CD4-positive, alpha-beta T cell (primary cell): ENCODE measurements around the gene PRKCA. TPM values are rescaled to one million over a fixed set of nuclear protein-coding genes. Genes with fewer than 3 reads are reported as not detected.
"Not testable (repeated sequence)": the region's sequence is repeated elsewhere in the genome, so short reads cannot be mapped to it uniquely, and the experiment has no call there.

Experiments
- ATAC-seq: fragments of 200-7000 bp; cut with Tn5 transposase; one replicate; pipeline ENCODE4 v1.10.0; 2022; ENCODE audit warnings: mild to moderate bottlenecking; ENCODE audit not compliant: poor library complexity
- CTCF ChIA-PET: fragments of 350-600 bp; sonication (Branson Sonifier 250); formaldehyde crosslinking; loops from one replicate; lab custom pipeline; 2021; ENCODE audit warnings: antibody characterized with exemption, inconsistent platforms; lab: Charles Lee
- POLR2A ChIA-PET: fragments of 350-600 bp; sonication (Branson Sonifier 250); formaldehyde crosslinking; loops from one replicate; lab custom pipeline; 2021; ENCODE audit warnings: antibody characterized with exemption, inconsistent platforms; lab: Charles Lee
- DNase-seq, 14 experiments: peaks; one replicate each; pipeline ENCODE4 v3.0.0-alpha.2; 2013 to 2020; ENCODE audit warnings: mixed read lengths in 2 of 14
- H3K27ac ChIP-seq, 2 donors: one replicate each; pipeline versions ENCODE4 v1.5.1 to v1.7.0; 2013; ENCODE audit warnings: low read length in 2 of 2, low read depth in 1 of 2, mild to moderate bottlenecking in 1 of 2
- H3K27me3 ChIP-seq, 2 experiments: 1 replicate in 1 of 2; 2 replicates in 1 of 2; pipeline versions ENCODE4 v1.6.1 to v1.7.0; 2013; ENCODE audit warnings: low read length in 2 of 2, control low read depth in 1 of 2, mild to moderate bottlenecking in 1 of 2, moderate library complexity in 1 of 2; ENCODE audit not compliant: insufficient read depth in 2 of 2, control insufficient read depth in 1 of 2
- H3K36me3 ChIP-seq: one replicate; pipeline ENCODE4 v1.6.1; 2013; ENCODE audit warnings: low read length, control low read depth; ENCODE audit not compliant: insufficient read depth
- H3K4me1 ChIP-seq: one replicate; pipeline ENCODE4 v1.6.1; 2013; ENCODE audit warnings: low read length, control low read depth; ENCODE audit not compliant: insufficient read depth
- H3K4me3 ChIP-seq: one replicate; pipeline ENCODE4 v1.5.1; 2013; ENCODE audit warnings: mild to moderate bottlenecking, low read length, moderate library complexity
- H3K9me3 ChIP-seq, 2 experiments: 1 replicate in 1 of 2; 2 replicates in 1 of 2; pipeline versions ENCODE4 v1.6.1 to v1.7.0; 2013; ENCODE audit warnings: low read length in 2 of 2, mild to moderate bottlenecking in 2 of 2, control low read depth in 1 of 2, moderate library complexity in 1 of 2; ENCODE audit not compliant: control insufficient read depth in 1 of 2, insufficient read depth in 1 of 2
- H3K27ac Mint-ChIP-seq: one replicate; pipeline ENCODE4 v1.8.0; 2020; ENCODE audit warnings: mixed read lengths
- H3K27me3 Mint-ChIP-seq: one replicate; pipeline ENCODE4 v1.8.0; 2021; ENCODE audit warnings: mixed read lengths
- H3K36me3 Mint-ChIP-seq: one replicate; pipeline ENCODE4 v1.8.0; 2021; ENCODE audit warnings: low read depth, mixed read lengths
- H3K4me1 Mint-ChIP-seq: one replicate; pipeline ENCODE4 v1.8.0; 2021; ENCODE audit warnings: low read depth, mixed read lengths
- H3K4me3 Mint-ChIP-seq: one replicate; pipeline ENCODE4 v1.8.0; 2020; ENCODE audit warnings: mild to moderate bottlenecking, mixed read lengths
- H3K9me3 Mint-ChIP-seq: one replicate; pipeline ENCODE4 v1.8.0; 2020; ENCODE audit warnings: mixed read lengths
- intact Hi-C, 2 experiments: fragments of 100-400 bp; cut with DNase I in 1 of 2; cut with micrococcal nuclease in 1 of 2; formaldehyde crosslinking; loops; one replicate each; pipeline versions ENCODE4 v1.15.1 to v1.9.0; 2023 to 2025; cut with DNase I, micrococcal nuclease
- total RNA-seq, 174 experiments: library from RNA in 2 of 174; stranded (reverse) in 2 of 174; gene quantifications; one replicate each; pipeline ENCODE4 v1.2.3 and lab custom pipeline; 2021 to 2026
- TF ChIP-seq, protein P1 (sequence below): fragments of 200-600 bp; IDR thresholded peaks from one replicate; pipeline ENCODE4 v1.8.0; 2022; ENCODE audit warnings: antibody characterized with exemption, mild to moderate bottlenecking

PRKCA gene
- total RNA-seq, 2 experiments from 2014 or later, result 84.8 to 88.6 TPM

- ChIA-PET POLR2A (no interaction called here), CTCF (no interaction called here)
Measured at GRCh38 chr17:66722341-66722740, 419.9 kb downstream of the PRKCA start.

GRCh38 chr17:66724581-66725341, 422.3 kb downstream of the PRKCA start:
- no peak overlapping the region for H3K4me3 ChIP-seq
- H3K36me3 ChIP-seq, result peaks cover 5% of the 10 kb centered on the region
- Mint-ChIP-seq H3K9me3 (no peaks in the 10 kb centered on the region), H3K36me3 (peaks cover 27% of the 10 kb centered on the region), H3K4me3 (no peak overlapping the region), H3K4me1 (peaks cover 25% of the 10 kb centered on the region), H3K27me3 (no peaks in the 10 kb centered on the region), H3K27ac (no peak overlapping the region)
- ChIA-PET POLR2A (no interaction called here), CTCF (no interaction called here)
- H3K9me3 ChIP-seq, result no peaks in the 10 kb centered on the region
- no peaks in the 10 kb centered on the region for H3K27me3 ChIP-seq
- H3K27ac ChIP-seq, result no peak overlapping the region
- ATAC-seq, result no peak
- DNase-seq, result no peak
- intact Hi-C loops, result no loop called here
- peaks cover 5% of the 10 kb centered on the region for H3K4me1 ChIP-seq
- TF ChIP-seq, protein P1, sequence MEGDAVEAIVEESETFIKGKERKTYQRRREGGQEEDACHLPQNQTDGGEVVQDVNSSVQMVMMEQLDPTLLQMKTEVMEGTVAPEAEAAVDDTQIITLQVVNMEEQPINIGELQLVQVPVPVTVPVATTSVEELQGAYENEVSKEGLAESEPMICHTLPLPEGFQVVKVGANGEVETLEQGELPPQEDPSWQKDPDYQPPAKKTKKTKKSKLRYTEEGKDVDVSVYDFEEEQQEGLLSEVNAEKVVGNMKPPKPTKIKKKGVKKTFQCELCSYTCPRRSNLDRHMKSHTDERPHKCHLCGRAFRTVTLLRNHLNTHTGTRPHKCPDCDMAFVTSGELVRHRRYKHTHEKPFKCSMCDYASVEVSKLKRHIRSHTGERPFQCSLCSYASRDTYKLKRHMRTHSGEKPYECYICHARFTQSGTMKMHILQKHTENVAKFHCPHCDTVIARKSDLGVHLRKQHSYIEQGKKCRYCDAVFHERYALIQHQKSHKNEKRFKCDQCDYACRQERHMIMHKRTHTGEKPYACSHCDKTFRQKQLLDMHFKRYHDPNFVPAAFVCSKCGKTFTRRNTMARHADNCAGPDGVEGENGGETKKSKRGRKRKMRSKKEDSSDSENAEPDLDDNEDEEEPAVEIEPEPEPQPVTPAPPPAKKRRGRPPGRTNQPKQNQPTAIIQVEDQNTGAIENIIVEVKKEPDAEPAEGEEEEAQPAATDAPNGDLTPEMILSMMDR, result no peak

More at GRCh38 chr17:66722341-66722740, 419.9 kb downstream of the PRKCA start:
- Histone ChIP-seq H3K27ac (no peak overlapping the region), H3K27me3 (no peaks in the 10 kb centered on the region), H3K4me1 (peaks cover 5% of the 10 kb centered on the region), H3K36me3 (peaks cover 5% of the 10 kb centered on the region), H3K9me3 (no peaks in the 10 kb centered on the region), H3K4me3 (no peak overlapping the region)
- no peak overlapping the region for H3K27ac Mint-ChIP-seq
- no peak overlapping the region for H3K4me3 Mint-ChIP-seq
- H3K36me3 Mint-ChIP-seq, result peaks cover 31% of the 10 kb centered on the region
- DNase-seq, result no peak
- TF ChIP-seq, protein P1, result no peak
- no peak for ATAC-seq
- no peaks in the 10 kb centered on the region for H3K9me3 Mint-ChIP-seq
- H3K4me1 Mint-ChIP-seq, result peaks cover 21% of the 10 kb centered on the region
- intact Hi-C loops, result no loop called here
- H3K27me3 Mint-ChIP-seq, result no peaks in the 10 kb centered on the region

GRCh38 chr17:66725438-66725837, 423.0 kb downstream of the PRKCA start:
- Mint-ChIP-seq H3K36me3 (peaks cover 27% of the 10 kb centered on the region), H3K4me1 (peaks cover 25% of the 10 kb centered on the region)
- POLR2A ChIA-PET, H3K4me3 Mint-ChIP-seq, H3K9me3 ChIP-seq, H3K27ac Mint-ChIP-seq, H3K4me3 ChIP-seq, H3K4me1 ChIP-seq, H3K27me3 ChIP-seq, ATAC-seq, H3K9me3 Mint-ChIP-seq, H3K36me3 ChIP-seq, H3K27ac ChIP-seq, H3K27me3 Mint-ChIP-seq, CTCF ChIA-PET, intact Hi-C loops, DNase-seq: not testable (repeated sequence)

GRCh38 chr17:66725956-66726355, 423.5 kb downstream of the PRKCA start:
- H3K4me3 ChIP-seq, result no peak overlapping the region
- ChIA-PET POLR2A (no interaction called here), CTCF (no interaction called here)
- Mint-ChIP-seq H3K9me3 (no peaks in the 10 kb centered on the region), H3K27me3 (no peaks in the 10 kb centered on the region), H3K4me3 (no peak overlapping the region), H3K27ac (no peak overlapping the region), H3K4me1 (peaks cover 20% of the 10 kb centered on the region), H3K36me3 (peaks cover 22% of the 10 kb centered on the region)
- intact Hi-C loops, result no loop called here
- no peaks in the 10 kb centered on the region for H3K27me3 ChIP-seq
- ATAC-seq (no peak), DNase-seq (no peak)
- H3K9me3 ChIP-seq, result no peaks in the 10 kb centered on the region
- TF ChIP-seq, protein P1, result no peak
- no peak overlapping the region for H3K27ac ChIP-seq
- H3K36me3 ChIP-seq, result peaks cover 6% of the 10 kb centered on the region
- H3K4me1 ChIP-seq, result peaks cover 5% of the 10 kb centered on the region
